ENCODE measurements around the gene PTPRH. TPM values are rescaled to one million over a fixed set of nuclear protein-coding genes. Genes with fewer than 3 reads are reported as not detected.

Gene PTPRH
- total RNA-seq, 1 experiment from 2014 or later, result 15.9 TPM

GRCh38 chr19:55227241-55228014 is 18.1 kb upstream of the PTPRH start:
- TF ChIP-seq SRF (IDR thresholded peaks at IDR 0.05; ENCODE audit: low read depth) (no peak), YY1 (IDR thresholded peaks at IDR 0.05; ENCODE audit: extremely low read depth, insufficient replicate concordance, low read depth, low read length) (no peak), CEBPB (IDR thresholded peaks at IDR 0.05; ENCODE audit: low read depth) (no peak), POLR2AphosphoS5 (IDR thresholded peaks at IDR 0.05; ENCODE audit: low read depth, low read length) (no peak), EGR1 (IDR thresholded peaks at IDR 0.05; ENCODE audit: low read depth) (no peak), CBX3 (IDR thresholded peaks at IDR 0.05; ENCODE audit: low read depth) (no peak)
- Histone ChIP-seq H3K9ac (ENCODE audit: low read length) (no peak overlapping the region), H3K9me2 (ENCODE audit: insufficient read depth) (no peaks in the 10 kb centered on the region), H3K27ac (ENCODE audit: low read depth, low read length) (no peak overlapping the region), H3K4me1 (ENCODE audit: control insufficient read depth in 1 of 2, insufficient read depth in 2 of 2, low read length in 2 of 2) (no peaks in the 10 kb centered on the region), H3K36me3 (ENCODE audit: control insufficient read depth in 1 of 2, insufficient read depth in 2 of 2, low read length in 2 of 2) (peaks cover 0 to 11% of the 10 kb centered on the region in 2 experiments; a peak in 1 of 4 replicates), H3K4me3 (replicated peaks in 1 of 2; ENCODE audit: low read depth in 1 of 2, low read length in 2 of 2) (no peak overlapping the region), H3K4me2 (ENCODE audit: low read length) (no peak overlapping the region), H2AFZ (ENCODE audit: low read depth, low read length, poor library complexity, severe bottlenecking) (no peak overlapping the region), H4K20me1 (ENCODE audit: insufficient read depth) (no peaks in the 10 kb centered on the region), H3K79me2 (ENCODE audit: insufficient read depth, low read length) (no peaks in the 10 kb centered on the region; the same call in 1 of the 2 replicates), H3K27me3 (ENCODE audit: insufficient read depth, low read length) (no peaks in the 10 kb centered on the region), H3K9me3 (ENCODE audit: control insufficient read depth in 1 of 2, insufficient read depth in 1 of 2, low read depth in 1 of 2, low read length in 2 of 2) (no peaks in the 10 kb centered on the region)
- ATAC-seq (no peak; the same call in 1 of the 2 replicates), DNase-seq (ENCODE audit: low read depth, low spot score) (no peak)
- ChIA-PET CTCF (no interaction called here), POLR2A (no interaction called here), RAD21 (ENCODE audit: low non-redundant PET in 1 of 2, low total read pairs in 2 of 2, uncharacterized antibody in 2 of 2, unreplicated experiment in 2 of 2) (no interaction called here)
- intact Hi-C loops (cut with micrococcal nuclease), result no loop called here
- no TSS peak for BruUV-seq (replicated peaks)

DNA sequence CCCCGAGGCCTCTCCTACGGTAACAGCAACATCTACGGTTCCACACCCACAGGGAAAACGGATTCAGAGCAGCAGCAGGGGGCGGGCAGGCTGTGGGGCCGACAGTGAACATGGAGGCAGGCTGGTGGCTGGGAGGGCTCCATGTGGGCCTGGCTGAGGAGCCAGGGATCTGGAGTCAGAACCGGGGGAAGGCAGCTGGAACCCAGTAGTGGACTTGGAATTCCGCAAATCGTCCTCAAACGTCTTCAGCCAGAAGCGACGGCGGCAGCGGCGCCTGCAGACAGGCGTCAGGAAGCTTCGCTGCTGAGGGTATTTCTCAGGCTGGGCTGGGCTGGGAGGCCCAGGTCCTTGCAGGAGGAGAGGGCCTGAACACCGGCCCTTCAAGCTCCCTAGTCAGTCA is 17.5 kb upstream of the PTPRH start:
- ChIA-PET CTCF (no interaction called here), POLR2A (no interaction called here), RAD21 (ENCODE audit: low non-redundant PET in 1 of 2, low total read pairs in 2 of 2, uncharacterized antibody in 2 of 2, unreplicated experiment in 2 of 2) (no interaction called here)
- DNase-seq (ENCODE audit: low read depth, low spot score), result no peak
- no peak overlapping the region for H2AFZ ChIP-seq (ENCODE audit: low read depth, low read length, poor library complexity, severe bottlenecking)
- no peaks in the 10 kb centered on the region for H3K4me1 ChIP-seq (ENCODE audit: control insufficient read depth in 1 of 2, insufficient read depth in 2 of 2, low read length in 2 of 2)
- 0 out of 4 replicates have a peak, but pooled peaks cover 0 to 11% of the 10 kb centered on the region in 2 experiments for H3K36me3 ChIP-seq (ENCODE audit: control insufficient read depth in 1 of 2, insufficient read depth in 2 of 2, low read length in 2 of 2)
- intact Hi-C loops (cut with micrococcal nuclease), result no loop called here
- H3K4me3 ChIP-seq (replicated peaks in 1 of 2; ENCODE audit: low read depth in 1 of 2, low read length in 2 of 2), result no peak overlapping the region
- no peaks in the 10 kb centered on the region for H3K9me3 ChIP-seq (ENCODE audit: control insufficient read depth in 1 of 2, insufficient read depth in 1 of 2, low read depth in 1 of 2, low read length in 2 of 2)
- no peak for TF ChIP-seq JUND (IDR thresholded peaks at IDR 0.05)
- TF ChIP-seq SP1 (IDR thresholded peaks at IDR 0.05; ENCODE audit: low read depth), result no peak
- no peak for TF ChIP-seq EZH2 (IDR thresholded peaks at IDR 0.05)
- TF ChIP-seq CTCF (IDR thresholded peaks at IDR 0.05 in 2 of 3, conservative IDR thresholded peaks at IDR 0.05 in 1 of 3; ENCODE audit: borderline replicate concordance in 1 of 3, insufficient read depth in 1 of 3, low read depth in 2 of 3, low read length in 2 of 3), result no peak
- no peak for TF ChIP-seq ZBTB33 (IDR thresholded peaks at IDR 0.05; ENCODE audit: extremely low read depth, insufficient replicate concordance, low read length)
- TF ChIP-seq YY1 (IDR thresholded peaks at IDR 0.05; ENCODE audit: extremely low read depth, insufficient replicate concordance, low read depth, low read length), result no peak
- no peak for TF ChIP-seq POLR2A (IDR thresholded peaks at IDR 0.05; ENCODE audit: borderline replicate concordance, extremely low read depth, insufficient read depth, insufficient read length)
- TF ChIP-seq ZNF274 (IDR thresholded peaks at IDR 0.05; ENCODE audit: low read depth, low read length), result no peak
- TF ChIP-seq, protein P1, sequence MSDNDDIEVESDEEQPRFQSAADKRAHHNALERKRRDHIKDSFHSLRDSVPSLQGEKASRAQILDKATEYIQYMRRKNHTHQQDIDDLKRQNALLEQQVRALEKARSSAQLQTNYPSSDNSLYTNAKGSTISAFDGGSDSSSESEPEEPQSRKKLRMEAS (IDR thresholded peaks at IDR 0.05), result no peak
- TF ChIP-seq, protein P2, sequence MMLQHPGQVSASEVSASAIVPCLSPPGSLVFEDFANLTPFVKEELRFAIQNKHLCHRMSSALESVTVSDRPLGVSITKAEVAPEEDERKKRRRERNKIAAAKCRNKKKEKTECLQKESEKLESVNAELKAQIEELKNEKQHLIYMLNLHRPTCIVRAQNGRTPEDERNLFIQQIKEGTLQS (IDR thresholded peaks at IDR 0.05), result no peak
- TF ChIP-seq POLR2AphosphoS5 (IDR thresholded peaks at IDR 0.05; ENCODE audit: low read depth, low read length), result no peak
- no peaks in the 10 kb centered on the region for H3K27me3 ChIP-seq (ENCODE audit: insufficient read depth, low read length)
- BruUV-seq (replicated peaks), result no TSS peak
- H4K20me1 ChIP-seq (ENCODE audit: insufficient read depth), result no peaks in the 10 kb centered on the region
- H3K4me2 ChIP-seq (ENCODE audit: low read length), result no peak overlapping the region
- H3K9me2 ChIP-seq (ENCODE audit: insufficient read depth), result no peaks in the 10 kb centered on the region
- no peak overlapping the region for H3K9ac ChIP-seq (ENCODE audit: low read length)
- ATAC-seq, result no peak
- H3K27ac ChIP-seq (ENCODE audit: low read depth, low read length), result no peak overlapping the region
- no peaks in the 10 kb centered on the region for H3K79me2 ChIP-seq (ENCODE audit: insufficient read depth, low read length)
